SH-SY5Y (cell line): ENCODE data around the gene RBM8A.

Source experiments
- GATA2 ChIP-seq: IDR thresholded peaks from 2 replicates; pipeline ENCODE4 v1.6.1; 2011; ENCODE audit warnings: mild to moderate bottlenecking, low read depth, low read length
- GATA3 ChIP-seq: IDR thresholded peaks from 2 replicates; pipeline ENCODE4 v1.6.1; 2011; ENCODE audit warnings: low read depth, mild to moderate bottlenecking, low read length, moderate library complexity

Gene RBM8A

GRCh38 chr1:145944532-145944931, 17.2 kb upstream of the RBM8A start:
- no peak for TF ChIP-seq GATA3
- no peak for TF ChIP-seq GATA2

- TF ChIP-seq GATA3 (no peak), GATA2 (no peak)
Observed at GRCh38 chr1:145942871-145943270, 15.6 kb upstream of the RBM8A start.

- TF ChIP-seq GATA2: no peak
- no peak for TF ChIP-seq GATA3
Observed at GRCh38 chr1:145942405-145942804, 15.1 kb upstream of the RBM8A start.

- TF ChIP-seq GATA2: no peak
- no peak for TF ChIP-seq GATA3
Observed at GRCh38 chr1:145937436-145937835, 10.2 kb upstream of the RBM8A start.

GRCh38 chr1:145936247-145936646, 9.0 kb upstream of the RBM8A start:
- TF ChIP-seq GATA3: no peak
- TF ChIP-seq GATA2: no peak

GRCh38 chr1:145935708-145936107, 8.4 kb upstream of the RBM8A start:
- TF ChIP-seq GATA2: no peak
- TF ChIP-seq GATA3: no peak

GRCh38 chr1:145927916-145928643, 796 bp upstream of the RBM8A start:
- no peak for TF ChIP-seq GATA3
- no peak for TF ChIP-seq GATA2

- TF ChIP-seq GATA2 (no peak), GATA3 (no peak)
Observed at GRCh38 chr1:145926686-145927062, 610 bp downstream of the RBM8A start.

GRCh38 chr1:145922266-145922665, 5.0 kb downstream of the RBM8A start:
- TF ChIP-seq GATA2 (no peak), GATA3 (no peak)

GRCh38 chr1:145918992-145919939, 8.0 kb downstream of the RBM8A start:
- TF ChIP-seq GATA3 (no peak), GATA2 (no peak)

- no peak for TF ChIP-seq GATA3
- TF ChIP-seq GATA2: no peak; the same call in 1 of the 2 replicates
Observed at GRCh38 chr1:145918144-145918991, 8.9 kb downstream of the RBM8A start, which contains the start of gene PEX11B. PEX11B (minus strand) TSS chr1:145918717; CDS start chr1:145918688, 29 bp downstream.

- TF ChIP-seq GATA3 (no peak), GATA2 (no peak)
Observed at GRCh38 chr1:145917595-145917994, 9.7 kb downstream of the RBM8A start.

GRCh38 chr1:145916745-145917144, 10.5 kb downstream of the RBM8A start:
- TF ChIP-seq GATA3 (no peak), GATA2 (no peak)
